ENCODE measurements around the gene PCSK6. TPM values are rescaled to one million over a fixed set of nuclear protein-coding genes. Genes with fewer than 3 reads are reported as not detected.

The PCSK6 gene
- total RNA-seq, 1 experiment from 2014 or later: 69.5 TPM

GRCh38 chr15:101307897-101308603 lies 181.5 kb downstream of the PCSK6 start:
- Mint-ChIP-seq H3K36me3 (ENCODE audit: insufficient read depth, unreplicated experiment) (peaks cover 44% of the 10 kb centered on the region), H3K9me3 (ENCODE audit: unreplicated experiment) (no peaks in the 10 kb centered on the region), H3K4me3 (ENCODE audit: unreplicated experiment) (no peak overlapping the region), H3K4me1 (ENCODE audit: low read depth, unreplicated experiment) (no peaks in the 10 kb centered on the region), H3K27ac (ENCODE audit: unreplicated experiment) (no peak overlapping the region), H3K27me3 (ENCODE audit: insufficient read depth, unreplicated experiment) (no peaks in the 10 kb centered on the region)
- BruUV-seq (replicated peaks): no TSS peak
- H3K27me3 ChIP-seq (replicated peaks; ENCODE audit: control insufficient read depth, insufficient read depth, low read length): no peaks in the 10 kb centered on the region
- DNase-seq: no peak
- no peaks in the 10 kb centered on the region for H3K4me1 ChIP-seq
- intact Hi-C loops (cut with micrococcal nuclease; ENCODE audit: unreplicated experiment): no loop called here
- H3K9me3 ChIP-seq: no peaks in the 10 kb centered on the region
- H3K36me3 ChIP-seq (ENCODE audit: control insufficient read depth, insufficient read depth, low read length): no peaks in the 10 kb centered on the region
- ChIA-PET CTCF (no interaction called here), POLR2A (no interaction called here)
- no peak overlapping the region for H3K4me3 ChIP-seq (ENCODE audit: low read depth, low read length)
- no peak for TF ChIP-seq CTCF (IDR thresholded peaks at IDR 0.05; ENCODE audit: insufficient read depth in 1 of 2, low read depth in 1 of 2, low read length in 1 of 2, severe bottlenecking in 1 of 2, unreplicated experiment in 1 of 2)

- H3K27me3 Mint-ChIP-seq (ENCODE audit: insufficient read depth, unreplicated experiment): no peaks in the 10 kb centered on the region
- Histone ChIP-seq H3K36me3 (ENCODE audit: control insufficient read depth, insufficient read depth, low read length) (no peaks in the 10 kb centered on the region), H3K4me1 (no peaks in the 10 kb centered on the region), H3K4me3 (ENCODE audit: low read depth, low read length) (no peak overlapping the region), H3K27me3 (replicated peaks; ENCODE audit: control insufficient read depth, insufficient read depth, low read length) (no peaks in the 10 kb centered on the region), H3K9me3 (no peaks in the 10 kb centered on the region)
- H3K4me1 Mint-ChIP-seq (ENCODE audit: low read depth, unreplicated experiment): no peaks in the 10 kb centered on the region
- no peaks in the 10 kb centered on the region for H3K9me3 Mint-ChIP-seq (ENCODE audit: unreplicated experiment)
- DNase-seq: no peak
- H3K27ac Mint-ChIP-seq (ENCODE audit: unreplicated experiment): no peak overlapping the region
- no peak overlapping the region for H3K4me3 Mint-ChIP-seq (ENCODE audit: unreplicated experiment)
- BruUV-seq (replicated peaks): no TSS peak
- ChIA-PET POLR2A (no interaction called here), CTCF (no interaction called here)
- intact Hi-C loops (cut with micrococcal nuclease; ENCODE audit: unreplicated experiment): no loop called here
- TF ChIP-seq CTCF (IDR thresholded peaks at IDR 0.05; ENCODE audit: insufficient read depth in 1 of 2, low read depth in 1 of 2, low read length in 1 of 2, severe bottlenecking in 1 of 2, unreplicated experiment in 1 of 2): no peak
- peaks cover 38% of the 10 kb centered on the region for H3K36me3 Mint-ChIP-seq (ENCODE audit: insufficient read depth, unreplicated experiment)
Measured at GRCh38 chr15:101307048-101307896, 182.2 kb downstream of the PCSK6 start.

- no peaks in the 10 kb centered on the region for H3K4me1 ChIP-seq
- BruUV-seq (replicated peaks): no TSS peak
- no peaks in the 10 kb centered on the region for H3K9me3 Mint-ChIP-seq (ENCODE audit: unreplicated experiment)
- TF ChIP-seq CTCF (IDR thresholded peaks at IDR 0.05; ENCODE audit: insufficient read depth in 1 of 2, low read depth in 1 of 2, low read length in 1 of 2, severe bottlenecking in 1 of 2, unreplicated experiment in 1 of 2): no peak
- ChIA-PET CTCF (no interaction called here), POLR2A (no interaction called here)
- intact Hi-C loops (cut with micrococcal nuclease; ENCODE audit: unreplicated experiment): no loop called here
- no peak overlapping the region for H3K4me3 Mint-ChIP-seq (ENCODE audit: unreplicated experiment)
- no peaks in the 10 kb centered on the region for H3K9me3 ChIP-seq
- H3K36me3 ChIP-seq (ENCODE audit: control insufficient read depth, insufficient read depth, low read length): no peaks in the 10 kb centered on the region
- DNase-seq: no peak
- H3K27me3 Mint-ChIP-seq (ENCODE audit: insufficient read depth, unreplicated experiment): no peaks in the 10 kb centered on the region
- peaks cover 30% of the 10 kb centered on the region for H3K36me3 Mint-ChIP-seq (ENCODE audit: insufficient read depth, unreplicated experiment)
- no peaks in the 10 kb centered on the region for H3K4me1 Mint-ChIP-seq (ENCODE audit: low read depth, unreplicated experiment)
- peak overlapping the region; percentile 25 for H3K27ac Mint-ChIP-seq (ENCODE audit: unreplicated experiment)
- H3K27me3 ChIP-seq (replicated peaks; ENCODE audit: control insufficient read depth, insufficient read depth, low read length): no peaks in the 10 kb centered on the region
- H3K4me3 ChIP-seq (ENCODE audit: low read depth, low read length): no peak overlapping the region
Measured at GRCh38 chr15:101306341-101307047, 183.0 kb downstream of the PCSK6 start.

All from Caco-2 (cell line).